OCI-M2 (cell line): ENCODE measurements around the gene RHOV.

Source experiments
- DNase-seq: peaks from one replicate; lab custom pipeline; 2025; ENCODE audit not compliant: unreplicated experiment; lab: John Stamatoyannopoulos, UW

The RHOV gene

GRCh38 chr15:40846841-40847222 is 27.2 kb downstream of the RHOV start:
- no peak for DNase-seq

GRCh38 chr15:40845511-40846284 is 28.3 kb downstream of the RHOV start:
- DNase-seq: no peak

- DNase-seq: no peak
These were observed 29.0 kb downstream of the RHOV start for GRCh38 chr15:40845036-40845435.

GRCh38 chr15:40844696-40845030 is 29.4 kb downstream of the RHOV start:
- no peak for DNase-seq

GRCh38 chr15:40843885-40844695 is 29.9 kb downstream of the RHOV start, which contains the start of gene SPINT1:
Gene SPINT1 (plus strand): TSS chr15:40844048. CDS start chr15:40844555, 507 bp downstream.
- no peak for DNase-seq

- no peak for DNase-seq
These were observed 30.7 kb downstream of the RHOV start for GRCh38 chr15:40843261-40843884.

GRCh38 chr15:40841741-40842140 is 32.3 kb downstream of the RHOV start:
- no peak for DNase-seq

GRCh38 chr15:40838756-40839155 is 35.3 kb downstream of the RHOV start:
- no peak for DNase-seq

GRCh38 chr15:40836020-40836419 is 38.0 kb downstream of the RHOV start:
- no peak for DNase-seq

GRCh38 chr15:40832903-40833302 is 41.1 kb downstream of the RHOV start:
- DNase-seq: no peak

- no peak for DNase-seq
These were observed 42.2 kb downstream of the RHOV start for GRCh38 chr15:40831861-40832260.

- DNase-seq: no peak
These were observed 43.1 kb downstream of the RHOV start for GRCh38 chr15:40830884-40831283.

GRCh38 chr15:40829115-40829514 is 44.9 kb downstream of the RHOV start:
- DNase-seq: no peak

- DNase-seq: no peak
These were observed 45.5 kb downstream of the RHOV start, which contains the start of gene PPP1R14D for GRCh38 chr15:40828447-40829036. Gene PPP1R14D (minus strand): TSS chr15:40828708. CDS start chr15:40828641, 67 bp downstream.

GRCh38 chr15:40826423-40827075 is 47.5 kb downstream of the RHOV start:
- DNase-seq: no peak

- DNase-seq: no peak
These were observed 48.2 kb downstream of the RHOV start for GRCh38 chr15:40825661-40826422.

GRCh38 chr15:40823572-40824343 is 50.3 kb downstream of the RHOV start:
- no peak for DNase-seq
